SJSA1 (cell line): Measurements from ENCODE around the gene CSRNP3. TPM values are rescaled to one million over a fixed set of nuclear protein-coding genes. Genes with fewer than 3 reads are reported as not detected.
"Not testable (repeated sequence)": the region's sequence is repeated elsewhere in the genome, so short reads cannot be mapped to it uniquely, and the experiment has no call there.

ENCODE experiments used
- DNase-seq, 2 experiments: peaks; one replicate each; pipeline ENCODE4 v3.0.0-alpha.2; 2015 to 2020; ENCODE audit warnings: low spot score in 2 of 2, low read depth in 1 of 2
- H3K27ac ChIP-seq: fragments of 250-450 bp; sonication (Bioruptor Pico); 2 replicates; pipeline ENCODE4 v1.5.1; 2020; ENCODE audit warnings: mild to moderate bottlenecking, moderate library complexity
- H3K27me3 ChIP-seq: fragments of 250-450 bp; sonication (Bioruptor Pico); replicated peaks from 2 replicates; pipeline ENCODE4 v1.5.1; 2020; ENCODE audit warnings: mild to moderate bottlenecking, moderate library complexity
- H3K36me3 ChIP-seq: fragments of 250-450 bp; sonication (Bioruptor Pico); 2 replicates; pipeline ENCODE4 v1.5.1; 2020; ENCODE audit warnings: mild to moderate bottlenecking
- H3K4me1 ChIP-seq: fragments of 250-450 bp; sonication (Bioruptor Pico); replicated peaks from 2 replicates; pipeline ENCODE4 v1.6.1; 2021; ENCODE audit warnings: mild to moderate bottlenecking
- H3K4me3 ChIP-seq: fragments of 250-450 bp; sonication (Bioruptor Pico); 2 replicates; pipeline ENCODE4 v1.5.1; 2020; ENCODE audit warnings: mild to moderate bottlenecking
- H3K9me3 ChIP-seq: fragments of 250-450 bp; sonication (Bioruptor Pico); replicated peaks from 2 replicates; pipeline ENCODE4 v1.5.1; 2020; ENCODE audit warnings: mild to moderate bottlenecking
- total RNA-seq: library from RNA; depleted of rRNA; stranded (reverse); fragments of >200 nt; shearing (Covaris generic); gene quantifications from 2 replicates; pipeline ENCODE4 v1.2.3, GENCODE V29; 2014

Gene CSRNP3
- total RNA-seq, 1 experiment from 2014 or later: not detected

GRCh38 chr2:165572151-165572550 lies 102.7 kb downstream of the CSRNP3 start:
- no peak overlapping the region for H3K4me3 ChIP-seq
- no peak overlapping the region for H3K27ac ChIP-seq
- no peaks in the 10 kb centered on the region for H3K9me3 ChIP-seq
- H3K27me3 ChIP-seq: 0 out of 2 replicates have a peak, but pooled peaks cover 3% of the 10 kb centered on the region
- no peak for DNase-seq
- no peaks in the 10 kb centered on the region for H3K36me3 ChIP-seq
- H3K4me1 ChIP-seq: no peaks in the 10 kb centered on the region

- DNase-seq: no peak
- 0 out of 2 replicates have a peak, but pooled peaks cover 3% of the 10 kb centered on the region for H3K27me3 ChIP-seq
- H3K4me1 ChIP-seq: no peaks in the 10 kb centered on the region
- H3K36me3 ChIP-seq: no peaks in the 10 kb centered on the region
- H3K27ac ChIP-seq: no peak overlapping the region
- H3K4me3 ChIP-seq: no peak overlapping the region
- no peaks in the 10 kb centered on the region for H3K9me3 ChIP-seq
These were observed 104.3 kb downstream of the CSRNP3 start for GRCh38 chr2:165573534-165574461.

- no peaks in the 10 kb centered on the region for H3K4me1 ChIP-seq
- no peaks in the 10 kb centered on the region for H3K9me3 ChIP-seq
- no peak for DNase-seq
- no peak overlapping the region for H3K4me3 ChIP-seq
- H3K27ac ChIP-seq: no peak overlapping the region
- no peaks in the 10 kb centered on the region for H3K36me3 ChIP-seq
- no peaks in the 10 kb centered on the region for H3K27me3 ChIP-seq
These were observed 105.6 kb downstream of the CSRNP3 start for GRCh38 chr2:165575044-165575615.

- no peaks in the 10 kb centered on the region for H3K4me1 ChIP-seq
- DNase-seq: no peak
- H3K27ac ChIP-seq: no peak overlapping the region
- no peaks in the 10 kb centered on the region for H3K36me3 ChIP-seq
- H3K4me3 ChIP-seq: no peak overlapping the region
- H3K9me3 ChIP-seq: no peaks in the 10 kb centered on the region
- H3K27me3 ChIP-seq: no peaks in the 10 kb centered on the region
These were observed 107.1 kb downstream of the CSRNP3 start for GRCh38 chr2:165576409-165577154.

- no peak overlapping the region for H3K27ac ChIP-seq
- H3K4me3 ChIP-seq: no peak overlapping the region
- no peaks in the 10 kb centered on the region for H3K4me1 ChIP-seq
- H3K36me3 ChIP-seq: no peaks in the 10 kb centered on the region
- no peak for DNase-seq
- no peaks in the 10 kb centered on the region for H3K9me3 ChIP-seq
- no peaks in the 10 kb centered on the region for H3K27me3 ChIP-seq
These were observed 112.9 kb downstream of the CSRNP3 start for GRCh38 chr2:165582409-165582808.

- no peak overlapping the region for H3K27ac ChIP-seq
- no peaks in the 10 kb centered on the region for H3K4me1 ChIP-seq
- no peaks in the 10 kb centered on the region for H3K9me3 ChIP-seq
- DNase-seq: no peak
- no peaks in the 10 kb centered on the region for H3K27me3 ChIP-seq
- H3K36me3 ChIP-seq: no peaks in the 10 kb centered on the region
- H3K4me3 ChIP-seq: no peak overlapping the region
These were observed 113.5 kb downstream of the CSRNP3 start for GRCh38 chr2:165582863-165583506.

GRCh38 chr2:165584126-165584654 lies 114.7 kb downstream of the CSRNP3 start:
- Histone ChIP-seq H3K27ac (no peak overlapping the region), H3K4me3 (no peak overlapping the region), H3K27me3 (no peaks in the 10 kb centered on the region), H3K4me1 (no peaks in the 10 kb centered on the region), H3K9me3 (no peaks in the 10 kb centered on the region), H3K36me3 (no peaks in the 10 kb centered on the region)
- no peak for DNase-seq

GRCh38 chr2:165586019-165586418 lies 116.5 kb downstream of the CSRNP3 start:
- DNase-seq: no peak
- Histone ChIP-seq H3K27ac (no peak overlapping the region), H3K4me1 (no peaks in the 10 kb centered on the region), H3K36me3 (no peaks in the 10 kb centered on the region), H3K4me3 (no peak overlapping the region), H3K9me3 (no peaks in the 10 kb centered on the region), H3K27me3 (no peaks in the 10 kb centered on the region)

GRCh38 chr2:165587335-165587938 lies 117.9 kb downstream of the CSRNP3 start:
- Histone ChIP-seq H3K4me3 (no peak overlapping the region), H3K4me1 (no peaks in the 10 kb centered on the region), H3K27me3 (no peaks in the 10 kb centered on the region), H3K27ac (no peak overlapping the region), H3K36me3 (no peaks in the 10 kb centered on the region), H3K9me3 (no peaks in the 10 kb centered on the region)
- DNase-seq: no peak

GRCh38 chr2:165590999-165591398 lies 121.5 kb downstream of the CSRNP3 start:
- not testable (repeated sequence) for H3K4me3 ChIP-seq, DNase-seq, H3K9me3 ChIP-seq, H3K27me3 ChIP-seq, H3K27ac ChIP-seq, H3K36me3 ChIP-seq, H3K4me1 ChIP-seq

GRCh38 chr2:165593081-165593480 lies 123.6 kb downstream of the CSRNP3 start:
- H3K27me3 ChIP-seq: no peaks in the 10 kb centered on the region
- no peaks in the 10 kb centered on the region for H3K36me3 ChIP-seq
- no peak overlapping the region for H3K27ac ChIP-seq
- H3K4me1 ChIP-seq: no peaks in the 10 kb centered on the region
- no peak overlapping the region for H3K4me3 ChIP-seq
- no peaks in the 10 kb centered on the region for H3K9me3 ChIP-seq
- DNase-seq: no peak

- Histone ChIP-seq H3K4me1 (no peaks in the 10 kb centered on the region), H3K27ac (no peak overlapping the region), H3K4me3 (no peak overlapping the region), H3K36me3 (no peaks in the 10 kb centered on the region), H3K9me3 (no peaks in the 10 kb centered on the region), H3K27me3 (no peaks in the 10 kb centered on the region)
- no peak for DNase-seq
These were observed 124.9 kb downstream of the CSRNP3 start for GRCh38 chr2:165594231-165594934.

GRCh38 chr2:165594935-165595255 lies 125.4 kb downstream of the CSRNP3 start:
- H3K27me3 ChIP-seq: no peaks in the 10 kb centered on the region
- H3K27ac ChIP-seq: no peak overlapping the region
- no peak for DNase-seq
- H3K4me3 ChIP-seq: no peak overlapping the region
- H3K9me3 ChIP-seq: no peaks in the 10 kb centered on the region
- H3K36me3 ChIP-seq: no peaks in the 10 kb centered on the region
- no peaks in the 10 kb centered on the region for H3K4me1 ChIP-seq
